HepG2 (cell line): ENCODE results near the gene PEAK3. TPM values are rescaled to one million over a fixed set of nuclear protein-coding genes. Genes with fewer than 3 reads are reported as not detected.

Source experiments
- CENPBD1 ChIP-seq: sonication (generic); formaldehyde crosslinking; IDR thresholded peaks from 2 replicates; pipeline ENCODE4 v1.8.0; 2022; ENCODE audit warnings: missing genetic modification reagents, low read depth, mild to moderate bottlenecking, borderline replicate concordance
- DMAP1 ChIP-seq: IDR thresholded peaks from 2 replicates; pipeline ENCODE4 v1.6.1; 2016
- EP300 ChIP-seq, 3 experiments: sonication (generic) in 1 of 3; formaldehyde crosslinking in 1 of 3; IDR thresholded peaks; 2 replicates each; pipeline versions ENCODE4 v1.5.1 to v1.6.1; 2011 to 2020; ENCODE audit warnings: low read depth in 2 of 3, low read length in 2 of 3, borderline replicate concordance in 1 of 3, improper control_type of control experiment in 1 of 3, mild to moderate bottlenecking in 1 of 3, missing genetic modification reagents in 1 of 3, moderate library complexity in 1 of 3
- FOSL1 ChIP-seq: sonication (generic); formaldehyde crosslinking; IDR thresholded peaks from 2 replicates; pipeline ENCODE4 v1.9.0; 2021; ENCODE audit warnings: missing genetic modification reagents, borderline replicate concordance
- HNRNPK ChIP-seq: fragments of 200-400 bp; formaldehyde crosslinking; IDR thresholded peaks from 2 replicates; pipeline ENCODE4 v1.6.1; 2018; ENCODE audit warnings: low read length, low read depth, moderate library complexity, mild to moderate bottlenecking; ENCODE audit not compliant: poor library complexity, severe bottlenecking
- NCOA5 ChIP-seq: sonication (generic); formaldehyde crosslinking; IDR thresholded peaks from 2 replicates; pipeline ENCODE4 v1.4.0; 2020; ENCODE audit warnings: missing genetic modification reagents
- NFE2 ChIP-seq: sonication (generic); formaldehyde crosslinking; IDR thresholded peaks from 2 replicates; pipeline ENCODE4 v1.4.0; 2020; ENCODE audit warnings: missing genetic modification reagents
- RXRA ChIP-seq: sonication (generic); formaldehyde crosslinking; IDR thresholded peaks from 2 replicates; pipeline ENCODE4 v1.5.1; 2020; ENCODE audit warnings: missing genetic modification reagents
- SAFB2 ChIP-seq: sonication (generic); formaldehyde crosslinking; IDR thresholded peaks from 2 replicates; pipeline ENCODE4 v1.5.1; 2020; ENCODE audit warnings: missing genetic modification reagents, low read depth, mild to moderate bottlenecking, borderline replicate concordance
- SETDB1 ChIP-seq: sonication (generic); formaldehyde crosslinking; IDR thresholded peaks from 2 replicates; pipeline ENCODE4 v1.5.1; 2020; ENCODE audit warnings: missing genetic modification reagents, mild to moderate bottlenecking, borderline replicate concordance
- THYN1 ChIP-seq: sonication (generic); formaldehyde crosslinking; IDR thresholded peaks from 2 replicates; pipeline ENCODE4 v1.8.1; 2023; ENCODE audit warnings: low read depth, mild to moderate bottlenecking, moderate library complexity, missing genetic modification reagents, borderline replicate concordance
- USF2 ChIP-seq, 2 experiments: sonication (generic) in 1 of 2; formaldehyde crosslinking in 1 of 2; IDR thresholded peaks; 2 replicates each; pipeline versions ENCODE4 v1.5.1 to v1.6.1; 2011 to 2020; ENCODE audit warnings: borderline replicate concordance in 1 of 2, low read depth in 1 of 2, low read length in 1 of 2, mild to moderate bottlenecking in 1 of 2, missing genetic modification reagents in 1 of 2, moderate library complexity in 1 of 2
- ZBTB20 ChIP-seq: sonication (generic); formaldehyde crosslinking; IDR thresholded peaks from 2 replicates; pipeline ENCODE4 v1.8.1; 2023; ENCODE audit warnings: missing genetic modification reagents, low read depth, mild to moderate bottlenecking, borderline replicate concordance
- ZFP36L1 ChIP-seq: sonication (generic); formaldehyde crosslinking; IDR thresholded peaks from 2 replicates; pipeline ENCODE4 v1.8.0; 2022; ENCODE audit warnings: mild to moderate bottlenecking, missing genetic modification reagents, moderate library complexity
- ZNF510 ChIP-seq: sonication (generic); formaldehyde crosslinking; IDR thresholded peaks from 2 replicates; pipeline ENCODE4 v1.4.0; 2020; ENCODE audit warnings: low read depth, mild to moderate bottlenecking, missing genetic modification reagents
- ZNF550 ChIP-seq: sonication (generic); formaldehyde crosslinking; IDR thresholded peaks from 2 replicates; pipeline ENCODE4 v1.4.0; 2020; ENCODE audit warnings: mild to moderate bottlenecking, missing genetic modification reagents, borderline replicate concordance
- ZNF577 ChIP-seq: sonication (generic); formaldehyde crosslinking; IDR thresholded peaks from 2 replicates; pipeline ENCODE4 v1.4.0; 2020; ENCODE audit warnings: mild to moderate bottlenecking, low read depth, missing genetic modification reagents, borderline replicate concordance
- ZNF841 ChIP-seq: sonication (generic); formaldehyde crosslinking; IDR thresholded peaks from 2 replicates; pipeline ENCODE4 v1.8.1; 2023; ENCODE audit warnings: missing genetic modification reagents, borderline replicate concordance
- polyA plus RNA-seq, 8 experiments: library from polyadenylated mRNA; depleted of rRNA in 3 of 8; stranded (reverse) in 7 of 8; unstranded in 1 of 8; fragments of >200 nt; fragmentation: Illumina TruSeq in 4 of 8; extraction: Trizol in 4 of 8; gene quantifications; 2 replicates each; pipeline versions ENCODE4 v1.2.1 to v1.2.3, GENCODE V29; 2011 to 2016; ENCODE audit warnings: low read depth in 4 of 8, missing spikeins in 1 of 8, mixed read lengths in 1 of 8; ENCODE audit not compliant: insufficient read depth in 1 of 8
- total RNA-seq, 5 experiments: library from RNA; depleted of rRNA; stranded (reverse); fragments of >200 nt; fragmentation: Illumina TruSeq; extraction: Trizol; gene quantifications; 2 replicates each; pipeline ENCODE4 v1.2.3, GENCODE V29; 2016; ENCODE audit warnings: low read depth in 1 of 5
- TF ChIP-seq, protein P1 (sequence below): sonication (generic); formaldehyde crosslinking; IDR thresholded peaks from 2 replicates; pipeline ENCODE4 v1.9.0; 2022; ENCODE audit warnings: missing genetic modification reagents, mild to moderate bottlenecking, borderline replicate concordance
- TF ChIP-seq, protein P2 (sequence below): sonication (generic); formaldehyde crosslinking; IDR thresholded peaks from 2 replicates; pipeline ENCODE4 v1.4.0; 2020; ENCODE audit warnings: missing genetic modification reagents

Gene PEAK3
- total and polyA plus RNA-seq, 2 of the 13 experiments (the other 11 are each of a cell fraction or from before 2014, with no cell fraction given) = not detected

GRCh38 chr19:2273356-2274184, 8.4 kb downstream of the PEAK3 start (continued):
- TF ChIP-seq USF2 (IDR thresholded peaks at IDR 0.05; ENCODE audit: low read depth, low read length) (no peak), USF2 (CRISPR knock-in tag; IDR thresholded peaks at IDR 0.05; ENCODE audit: borderline replicate concordance) (no peak; the same call in 1 of the 2 replicates), THYN1 (CRISPR knock-in tag) (no peak), EP300 (IDR thresholded peaks at IDR 0.05; ENCODE audit: low read depth in 2 of 2, low read length in 2 of 2) (no peak), EP300 (CRISPR knock-in tag; IDR thresholded peaks at IDR 0.05; ENCODE audit: borderline replicate concordance) (no peak), SAFB2 (CRISPR knock-in tag) (peak; percentile 90; the same call in 1 of the 2 replicates), NFE2 (CRISPR knock-in tag) (no peak), RXRA (CRISPR knock-in tag) (peak; percentile 84), SETDB1 (no peak), HNRNPK (peak; percentile 29), NCOA5 (CRISPR knock-in tag) (no peak), ZFP36L1 (CRISPR knock-in tag) (peak; percentile 67; the same call in 1 of the 2 replicates), ZNF510 (CRISPR knock-in tag) (no peak), ZNF550 (CRISPR knock-in tag) (no peak), DMAP1 (no peak), ZNF841 (CRISPR knock-in tag) (0 out of 2 replicates have a peak, but pooled peaks have one; percentile 16), ZNF577 (no peak), CENPBD1 (CRISPR knock-in tag) (no peak), FOSL1 (CRISPR knock-in tag) (no peak), ZBTB20 (0 out of 2 replicates have a peak, but pooled peaks have one; percentile 29)
- TF ChIP-seq, protein P1, sequence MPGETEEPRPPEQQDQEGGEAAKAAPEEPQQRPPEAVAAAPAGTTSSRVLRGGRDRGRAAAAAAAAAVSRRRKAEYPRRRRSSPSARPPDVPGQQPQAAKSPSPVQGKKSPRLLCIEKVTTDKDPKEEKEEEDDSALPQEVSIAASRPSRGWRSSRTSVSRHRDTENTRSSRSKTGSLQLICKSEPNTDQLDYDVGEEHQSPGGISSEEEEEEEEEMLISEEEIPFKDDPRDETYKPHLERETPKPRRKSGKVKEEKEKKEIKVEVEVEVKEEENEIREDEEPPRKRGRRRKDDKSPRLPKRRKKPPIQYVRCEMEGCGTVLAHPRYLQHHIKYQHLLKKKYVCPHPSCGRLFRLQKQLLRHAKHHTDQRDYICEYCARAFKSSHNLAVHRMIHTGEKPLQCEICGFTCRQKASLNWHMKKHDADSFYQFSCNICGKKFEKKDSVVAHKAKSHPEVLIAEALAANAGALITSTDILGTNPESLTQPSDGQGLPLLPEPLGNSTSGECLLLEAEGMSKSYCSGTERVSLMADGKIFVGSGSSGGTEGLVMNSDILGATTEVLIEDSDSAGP (CRISPR knock-in tag) = peak; percentile 81; the same call in 1 of the 2 replicates
- TF ChIP-seq, protein P2, sequence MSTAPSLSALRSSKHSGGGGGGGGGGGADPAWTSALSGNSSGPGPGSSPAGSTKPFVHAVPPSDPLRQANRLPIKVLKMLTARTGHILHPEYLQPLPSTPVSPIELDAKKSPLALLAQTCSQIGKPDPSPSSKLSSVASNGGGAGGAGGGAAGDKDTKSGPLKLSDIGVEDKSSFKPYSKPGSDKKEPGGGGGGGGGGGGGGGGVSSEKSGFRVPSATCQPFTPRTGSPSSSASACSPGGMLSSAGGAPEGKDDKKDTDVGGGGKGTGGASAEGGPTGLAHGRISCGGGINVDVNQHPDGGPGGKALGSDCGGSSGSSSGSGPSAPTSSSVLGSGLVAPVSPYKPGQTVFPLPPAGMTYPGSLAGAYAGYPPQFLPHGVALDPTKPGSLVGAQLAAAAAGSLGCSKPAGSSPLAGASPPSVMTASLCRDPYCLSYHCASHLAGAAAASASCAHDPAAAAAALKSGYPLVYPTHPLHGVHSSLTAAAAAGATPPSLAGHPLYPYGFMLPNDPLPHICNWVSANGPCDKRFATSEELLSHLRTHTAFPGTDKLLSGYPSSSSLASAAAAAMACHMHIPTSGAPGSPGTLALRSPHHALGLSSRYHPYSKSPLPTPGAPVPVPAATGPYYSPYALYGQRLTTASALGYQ (CRISPR knock-in tag) = no peak; the same call in 1 of the 2 replicates
